WTC11 (cell line): ENCODE measurements around the gene NOP56. TPM values are rescaled to one million over a fixed set of nuclear protein-coding genes. Genes with fewer than 3 reads are reported as not detected.

Experiments used
- ATAC-seq: fragments of 200-7000 bp; cut with Tn5 transposase; 2 replicates; pipeline ENCODE4 v1.10.0; 2021; ENCODE audit warnings: mild to moderate bottlenecking, moderate library complexity
- CTCF ChIA-PET: fragments of 300-600 bp; sonication (Branson Sonifier 250); formaldehyde crosslinking; loops from one replicate; lab custom pipeline; 2021; ENCODE audit warnings: antibody characterized with exemption; lab: Charles Lee
- POLR2A ChIA-PET: fragments of 350-600 bp; sonication (Branson Sonifier 250); formaldehyde crosslinking; loops from one replicate; lab custom pipeline; 2021; ENCODE audit warnings: antibody characterized with exemption; lab: Charles Lee
- DNase-seq: peaks from one replicate; pipeline ENCODE4 v3.0.0; 2021; ENCODE audit warnings: low spot score
- H3K27ac Mint-ChIP-seq: 2 replicates; pipeline ENCODE4 v1.8.0; 2021; ENCODE audit warnings: mixed read lengths
- H3K27me3 Mint-ChIP-seq: 2 replicates; pipeline ENCODE4 v1.8.0; 2021; ENCODE audit warnings: low read depth, mild to moderate bottlenecking, moderate library complexity, mixed read lengths
- H3K36me3 Mint-ChIP-seq: 2 replicates; pipeline ENCODE4 v1.8.0; 2021; ENCODE audit warnings: mixed read lengths
- H3K4me1 Mint-ChIP-seq: 2 replicates; pipeline ENCODE4 v1.8.0; 2022; ENCODE audit warnings: mixed read lengths
- H3K4me3 Mint-ChIP-seq: 2 replicates; pipeline ENCODE4 v1.8.0; 2021; ENCODE audit warnings: mild to moderate bottlenecking, moderate library complexity, mixed read lengths
- H3K9me3 Mint-ChIP-seq: 2 replicates; pipeline ENCODE4 v1.8.0; 2021; ENCODE audit warnings: mixed read lengths
- ATF1 ChIP-seq: sonication (generic); formaldehyde crosslinking; IDR thresholded peaks from 2 replicates; pipeline ENCODE4 v1.8.1; 2023; ENCODE audit warnings: mild to moderate bottlenecking, moderate library complexity, missing genetic modification reagents
- CREM ChIP-seq: sonication (generic); formaldehyde crosslinking; IDR thresholded peaks from 2 replicates; pipeline ENCODE4 v1.8.1; 2022; ENCODE audit warnings: mild to moderate bottlenecking, missing genetic modification reagents, moderate library complexity
- ELF4 ChIP-seq: sonication (generic); formaldehyde crosslinking; IDR thresholded peaks from 2 replicates; pipeline ENCODE4 v1.8.1; 2022; ENCODE audit warnings: low read depth, mild to moderate bottlenecking, moderate library complexity, missing genetic modification reagents
- ERG ChIP-seq: fragments of 250-450 bp; sonication (Bioruptor Pico); IDR thresholded peaks from 2 replicates; pipeline ENCODE4 v1.8.0; 2021; ENCODE audit warnings: mild to moderate bottlenecking
- GTF2I ChIP-seq: fragments of 250-450 bp; sonication (Bioruptor Pico); conservative IDR thresholded peaks from 2 replicates; pipeline ENCODE4 v1.4.0; 2021; ENCODE audit warnings: mild to moderate bottlenecking
- MYBL2 ChIP-seq: sonication (generic); formaldehyde crosslinking; IDR thresholded peaks from 2 replicates; pipeline ENCODE4 v1.8.1; 2023; ENCODE audit warnings: mild to moderate bottlenecking, moderate library complexity, missing genetic modification reagents
- NR1H2 ChIP-seq: sonication (generic); formaldehyde crosslinking; IDR thresholded peaks from 2 replicates; pipeline ENCODE4 v1.9.0; 2021; ENCODE audit warnings: mild to moderate bottlenecking, moderate library complexity, missing genetic modification reagents
- PRRX2 ChIP-seq: fragments of 250-450 bp; sonication (Bioruptor Pico); IDR thresholded peaks from 2 replicates; pipeline ENCODE4 v1.8.0; 2021; ENCODE audit warnings: mild to moderate bottlenecking
- TEAD1 ChIP-seq: sonication (generic); formaldehyde crosslinking; IDR thresholded peaks from 2 replicates; pipeline ENCODE4 v1.8.0; 2022; ENCODE audit warnings: mild to moderate bottlenecking, missing genetic modification reagents
- TP53 ChIP-seq: sonication (generic); formaldehyde crosslinking; IDR thresholded peaks from 2 replicates; pipeline ENCODE4 v1.8.1; 2023; ENCODE audit warnings: mild to moderate bottlenecking, missing genetic modification reagents
- ZBTB43 ChIP-seq: sonication (generic); formaldehyde crosslinking; IDR thresholded peaks from 2 replicates; pipeline ENCODE4 v1.8.1; 2023; ENCODE audit warnings: mild to moderate bottlenecking, missing genetic modification reagents
- ZNF281 ChIP-seq: sonication (generic); formaldehyde crosslinking; IDR thresholded peaks from 2 replicates; pipeline ENCODE4 v1.8.0; 2023; ENCODE audit warnings: mild to moderate bottlenecking, missing genetic modification reagents
- ZNF317 ChIP-seq: sonication (generic); formaldehyde crosslinking; IDR thresholded peaks from 2 replicates; pipeline ENCODE4 v1.8.1; 2023; ENCODE audit warnings: low read depth, mild to moderate bottlenecking, moderate library complexity, missing genetic modification reagents, borderline replicate concordance
- ZNF423 ChIP-seq: fragments of 250-450 bp; sonication (Bioruptor Pico); IDR thresholded peaks from 2 replicates; pipeline ENCODE4 v2.1.2; 2022; ENCODE audit warnings: mild to moderate bottlenecking, moderate library complexity
- ZNF512 ChIP-seq: sonication (generic); formaldehyde crosslinking; IDR thresholded peaks from 2 replicates; pipeline ENCODE4 v1.8.1; 2022; ENCODE audit warnings: missing genetic modification reagents, borderline replicate concordance
- ZNF532 ChIP-seq: fragments of 250-450 bp; sonication (Bioruptor Pico); IDR thresholded peaks from 2 replicates; pipeline ENCODE4 v1.9.0; 2021; ENCODE audit warnings: mild to moderate bottlenecking, borderline replicate concordance
- ZSCAN18 ChIP-seq: fragments of 250-450 bp; sonication (Bioruptor Pico); IDR thresholded peaks from 2 replicates; pipeline ENCODE4 v2.1.2; 2022; ENCODE audit warnings: mild to moderate bottlenecking, moderate library complexity
- total RNA-seq: library from RNA; stranded (reverse); gene quantifications from 3 replicates; pipeline ENCODE4 v1.2.3, GENCODE V29; 2021

NOP56 gene
- total RNA-seq, 1 experiment from 2014 or later: 634 TPM

GRCh38 chr20:2652724-2653555 is 508 bp downstream of the NOP56 start (continued):
- no peak for TF ChIP-seq ZNF512
- TF ChIP-seq TP53: peak; percentile 78
- no peak for TF ChIP-seq ZNF423
- 0 out of 2 replicates have a peak, but pooled peaks have one; percentile 12 for TF ChIP-seq ELF4 (CRISPR knock-in tag)
- TF ChIP-seq ERG (CRISPR knock-in tag): 0 out of 2 replicates have a peak, but pooled peaks have one; percentile 25
- no peak for TF ChIP-seq MYBL2 (CRISPR knock-in tag)
- TF ChIP-seq CREM (CRISPR knock-in tag): no peak
- no peak for TF ChIP-seq GTF2I (CRISPR knock-in tag)
- TF ChIP-seq ZNF317: no peak
- TF ChIP-seq ZBTB43 (CRISPR knock-in tag): peak; percentile 64; the same call in 1 of the 2 replicates
- TF ChIP-seq PRRX2 (CRISPR knock-in tag): no peak
- no peak for TF ChIP-seq ZNF532 (CRISPR knock-in tag)

GRCh38 chr20:2653556-2654383 is 1.3 kb downstream of the NOP56 start:
- Mint-ChIP-seq H3K4me3 (peak overlapping the region; percentile 84), H3K27me3 (no peaks in the 10 kb centered on the region), H3K36me3 (peaks cover 60% of the 10 kb centered on the region), H3K4me1 (peaks cover 24% of the 10 kb centered on the region), H3K9me3 (no peaks in the 10 kb centered on the region), H3K27ac (peak overlapping the region; percentile 90)
- POLR2A ChIA-PET: interaction anchor here (0.7 kb wide), 1 partner anchor 183 kb away, joined by 5 read pairs; the partner anchor contains the start of gene SNRPB
- TF ChIP-seq NR1H2 (CRISPR knock-in tag): no peak
- TF ChIP-seq TEAD1 (CRISPR knock-in tag): no peak
- TF ChIP-seq ZSCAN18: no peak
- no peak for TF ChIP-seq ZNF281 (CRISPR knock-in tag)
- no peak for TF ChIP-seq ATF1
- CTCF ChIA-PET: interaction anchor here (0.6 to 3.7 kb wide), 2 partner anchors 131 to 176 kb away, joined by 3 to 30 read pairs; no protein-coding TSS in a partner anchor
- DNase-seq: no peak
- no peak for ATAC-seq
